ENCODE data around the gene C1orf21.

DNA sequence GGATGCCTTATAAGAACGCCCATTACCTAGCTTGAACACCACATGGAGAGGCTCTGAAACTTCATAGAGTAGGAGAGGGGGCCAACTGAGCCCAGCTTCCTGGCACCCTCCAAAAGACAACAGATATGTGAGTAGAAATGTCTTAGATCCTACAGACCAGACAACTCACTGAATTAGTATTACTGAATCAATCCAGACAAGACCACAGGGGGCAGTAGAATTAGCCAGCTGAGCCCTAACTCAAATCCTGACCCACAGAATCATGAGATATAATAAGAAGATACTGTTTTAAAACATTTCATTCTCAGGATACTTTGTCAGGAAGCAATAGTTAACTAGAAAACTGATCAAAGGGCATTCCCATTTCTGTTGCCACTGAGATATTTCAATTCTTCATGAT is 45.8 kb upstream of the C1orf21 start:
- TF ChIP-seq POLR2A (IDR thresholded peaks at IDR 0.05), result no peak
- TF ChIP-seq, protein P1, sequence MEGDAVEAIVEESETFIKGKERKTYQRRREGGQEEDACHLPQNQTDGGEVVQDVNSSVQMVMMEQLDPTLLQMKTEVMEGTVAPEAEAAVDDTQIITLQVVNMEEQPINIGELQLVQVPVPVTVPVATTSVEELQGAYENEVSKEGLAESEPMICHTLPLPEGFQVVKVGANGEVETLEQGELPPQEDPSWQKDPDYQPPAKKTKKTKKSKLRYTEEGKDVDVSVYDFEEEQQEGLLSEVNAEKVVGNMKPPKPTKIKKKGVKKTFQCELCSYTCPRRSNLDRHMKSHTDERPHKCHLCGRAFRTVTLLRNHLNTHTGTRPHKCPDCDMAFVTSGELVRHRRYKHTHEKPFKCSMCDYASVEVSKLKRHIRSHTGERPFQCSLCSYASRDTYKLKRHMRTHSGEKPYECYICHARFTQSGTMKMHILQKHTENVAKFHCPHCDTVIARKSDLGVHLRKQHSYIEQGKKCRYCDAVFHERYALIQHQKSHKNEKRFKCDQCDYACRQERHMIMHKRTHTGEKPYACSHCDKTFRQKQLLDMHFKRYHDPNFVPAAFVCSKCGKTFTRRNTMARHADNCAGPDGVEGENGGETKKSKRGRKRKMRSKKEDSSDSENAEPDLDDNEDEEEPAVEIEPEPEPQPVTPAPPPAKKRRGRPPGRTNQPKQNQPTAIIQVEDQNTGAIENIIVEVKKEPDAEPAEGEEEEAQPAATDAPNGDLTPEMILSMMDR (IDR thresholded peaks at IDR 0.05), result peak in 3 of 4 donors; percentile 8 to 30 (median 17)
